Superior temporal gyrus (tissue), 1 donor: ENCODE data around the gene KCNS3.
A peak's percentile ranks its signal among the peaks of the same experiment; 100 is the strongest.

Experiments used
- DNase-seq: peaks from one replicate; pipeline ENCODE4 v3.0.0-alpha.2; 2016; ENCODE audit errors: extremely low spot score

Gene KCNS3, protein sequence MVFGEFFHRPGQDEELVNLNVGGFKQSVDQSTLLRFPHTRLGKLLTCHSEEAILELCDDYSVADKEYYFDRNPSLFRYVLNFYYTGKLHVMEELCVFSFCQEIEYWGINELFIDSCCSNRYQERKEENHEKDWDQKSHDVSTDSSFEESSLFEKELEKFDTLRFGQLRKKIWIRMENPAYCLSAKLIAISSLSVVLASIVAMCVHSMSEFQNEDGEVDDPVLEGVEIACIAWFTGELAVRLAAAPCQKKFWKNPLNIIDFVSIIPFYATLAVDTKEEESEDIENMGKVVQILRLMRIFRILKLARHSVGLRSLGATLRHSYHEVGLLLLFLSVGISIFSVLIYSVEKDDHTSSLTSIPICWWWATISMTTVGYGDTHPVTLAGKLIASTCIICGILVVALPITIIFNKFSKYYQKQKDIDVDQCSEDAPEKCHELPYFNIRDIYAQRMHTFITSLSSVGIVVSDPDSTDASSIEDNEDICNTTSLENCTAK

DNA sequence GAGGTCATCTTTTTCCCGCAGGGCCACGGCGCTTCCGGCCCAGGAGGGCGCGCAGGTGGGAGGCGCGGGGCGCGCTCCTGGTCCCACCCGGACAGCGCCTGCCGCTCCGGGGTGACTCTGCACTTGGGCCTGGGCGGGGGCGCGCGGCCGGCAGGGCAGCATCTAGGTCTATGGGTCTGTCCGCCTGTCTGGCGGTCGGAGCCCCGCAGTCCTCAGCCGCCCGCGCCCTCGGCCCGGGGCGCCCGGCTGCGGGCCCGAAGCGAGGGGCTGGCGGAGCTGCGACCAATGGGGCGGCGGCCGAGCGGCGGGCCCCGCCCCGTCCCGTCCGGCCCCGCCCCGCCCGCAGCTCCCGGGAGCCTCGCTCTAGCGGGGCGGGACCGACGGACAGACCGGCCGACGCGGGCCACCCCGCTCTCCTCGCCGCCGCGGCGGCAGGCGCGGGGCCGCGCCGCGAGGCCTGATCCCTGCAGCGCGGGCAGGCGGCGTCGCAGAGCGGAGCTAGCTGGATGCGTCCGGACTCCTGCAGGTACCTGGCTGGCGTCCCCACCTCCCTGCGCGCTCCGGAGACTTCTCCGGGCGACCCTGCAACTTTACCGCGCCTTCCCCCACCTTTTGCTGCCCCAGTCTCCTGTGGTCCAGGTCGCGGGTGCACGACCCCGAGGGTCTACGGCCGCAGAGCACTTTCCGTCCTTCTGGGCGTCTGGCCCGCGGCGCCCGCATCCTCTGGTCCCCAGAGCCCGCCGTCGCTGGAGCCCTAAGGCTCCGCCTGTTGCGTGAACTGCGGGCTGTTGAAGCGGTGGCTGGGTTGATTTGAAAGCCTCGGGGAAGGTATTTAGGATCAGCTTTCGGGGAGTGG is at the start of gene KCNS3:
TSS of gene KCNS3 (plus strand) at position 387 of the 856 bp plus-strand sequence. CDS start 52,342 bp downstream, outside the sequence.
- DNase-seq = no peak

DNA sequence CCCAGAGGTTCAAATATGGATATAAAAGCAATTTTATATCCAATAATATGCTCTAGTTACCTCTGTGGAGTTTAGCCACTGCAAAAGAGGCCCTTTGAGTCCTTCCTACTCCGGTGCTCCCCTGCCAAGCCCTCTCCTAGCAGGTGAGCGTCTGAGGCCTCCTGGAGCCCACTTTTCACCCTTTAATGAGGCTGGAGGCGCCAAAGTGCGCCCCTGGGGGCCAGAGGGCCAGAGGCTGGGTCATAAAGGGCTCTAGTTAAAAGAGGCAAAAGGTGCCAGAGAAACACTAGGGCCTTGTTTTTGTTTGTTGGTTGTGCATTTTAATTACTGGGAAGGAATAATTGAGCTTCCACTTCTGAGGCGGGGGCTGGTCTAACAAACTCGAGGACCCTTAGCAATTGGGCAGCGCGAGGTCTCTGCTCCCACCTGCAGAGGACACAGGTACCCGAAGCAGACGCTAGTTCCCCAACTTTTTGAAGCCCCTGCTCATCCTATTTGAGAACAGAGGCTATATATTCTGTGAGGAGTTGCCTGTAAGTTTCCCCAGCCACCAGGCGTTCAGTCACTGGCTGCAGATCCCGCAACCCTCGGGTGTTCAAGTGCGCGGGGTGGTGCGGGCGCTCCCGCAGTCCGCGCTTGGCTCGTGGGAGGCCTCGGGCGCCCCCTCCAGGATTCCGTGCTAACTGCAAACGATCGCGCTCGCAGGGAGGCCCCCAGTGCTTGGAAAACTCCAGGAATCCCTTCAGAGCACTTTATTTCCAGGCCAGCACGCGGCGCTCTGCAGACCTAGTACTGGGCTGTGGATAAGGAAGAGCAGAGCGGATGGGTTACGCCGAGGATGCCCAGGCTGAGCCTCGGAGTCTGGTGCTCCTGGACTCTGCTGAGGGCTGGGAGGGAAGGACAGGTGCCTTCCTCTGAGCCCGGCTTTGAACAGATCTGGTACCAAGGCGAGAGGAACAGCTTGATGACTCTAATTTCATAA is 48.1 kb upstream of the KCNS3 start:
- DNase-seq = peak; percentile 80

DNA sequence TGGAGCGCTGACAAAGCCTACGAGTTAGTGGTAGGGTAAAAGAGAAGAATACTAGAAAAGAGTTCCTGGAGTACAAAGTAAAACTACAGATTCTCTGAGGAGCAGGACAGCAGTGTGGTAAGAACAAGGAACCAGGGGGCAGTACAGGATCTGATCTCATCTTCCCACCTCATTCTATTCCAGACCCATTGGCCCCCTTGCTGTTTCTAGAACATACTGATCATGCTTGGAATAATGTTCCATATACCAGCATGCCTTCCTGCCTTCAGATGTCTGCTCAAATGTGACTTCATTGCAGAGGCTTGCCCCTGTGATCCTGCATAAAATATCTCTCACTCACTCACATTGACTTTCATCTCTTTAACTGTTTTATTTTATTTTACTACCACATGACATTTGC is 43.0 kb upstream of the KCNS3 start:
- DNase-seq = no peak

DNA sequence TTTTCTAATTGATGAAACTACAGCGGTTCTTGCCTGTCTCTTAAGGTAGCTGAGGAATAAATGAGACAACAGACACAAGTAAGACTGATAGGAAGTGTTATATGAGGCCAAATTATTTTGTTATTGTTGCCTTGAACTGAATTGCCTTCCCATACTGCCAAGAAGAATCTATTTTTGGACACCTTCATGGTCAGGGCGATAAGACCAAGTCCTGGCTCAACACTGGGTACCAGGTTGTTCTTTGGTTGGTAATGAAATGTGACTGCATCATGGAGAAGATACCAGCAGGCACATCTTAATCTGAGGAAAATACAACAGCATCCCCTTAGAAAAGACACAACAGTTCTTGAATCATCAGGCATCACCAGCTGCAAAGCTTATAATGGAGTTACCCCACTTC is 38.5 kb upstream of the KCNS3 start:
- no peak for DNase-seq

DNA sequence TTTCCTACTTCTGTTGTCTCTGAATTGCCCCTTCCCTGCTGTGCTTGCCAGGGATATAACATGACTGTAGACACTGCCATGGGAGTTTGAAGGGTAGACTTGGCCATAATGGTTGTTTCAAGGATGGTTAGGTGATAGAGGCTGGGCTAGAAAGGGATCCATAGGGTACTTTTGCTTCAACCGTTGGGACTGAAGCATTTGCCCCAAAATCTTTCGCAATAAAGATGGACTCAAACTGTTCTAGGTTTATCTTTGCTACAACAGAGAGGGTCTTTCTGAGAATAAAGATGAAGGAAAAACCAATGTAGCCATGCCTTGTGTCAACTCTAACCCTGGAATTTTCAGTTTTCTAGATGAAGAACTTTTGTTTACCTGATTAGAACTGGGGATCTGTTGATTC is 35.0 kb upstream of the KCNS3 start:
- DNase-seq = no peak

DNA sequence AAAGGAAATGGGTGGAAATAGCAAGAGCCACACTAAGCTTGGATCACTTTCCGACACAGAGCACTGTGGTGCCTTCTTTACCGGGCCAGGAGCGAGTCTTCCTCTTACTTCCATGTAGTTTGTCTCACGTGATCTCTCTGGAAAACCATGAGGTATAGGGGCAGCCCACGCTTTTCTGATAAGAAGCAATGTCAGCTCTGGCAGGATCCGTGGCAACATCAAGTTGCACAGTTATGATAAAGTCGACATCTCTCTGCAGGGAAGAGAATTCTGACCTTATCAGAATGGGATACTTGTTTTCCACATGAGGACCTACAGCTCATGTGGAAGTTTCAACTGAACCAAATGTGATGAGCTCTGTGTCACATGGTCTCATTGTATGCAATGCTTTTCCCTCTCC is 32.7 kb upstream of the KCNS3 start:
- no peak for DNase-seq

DNA sequence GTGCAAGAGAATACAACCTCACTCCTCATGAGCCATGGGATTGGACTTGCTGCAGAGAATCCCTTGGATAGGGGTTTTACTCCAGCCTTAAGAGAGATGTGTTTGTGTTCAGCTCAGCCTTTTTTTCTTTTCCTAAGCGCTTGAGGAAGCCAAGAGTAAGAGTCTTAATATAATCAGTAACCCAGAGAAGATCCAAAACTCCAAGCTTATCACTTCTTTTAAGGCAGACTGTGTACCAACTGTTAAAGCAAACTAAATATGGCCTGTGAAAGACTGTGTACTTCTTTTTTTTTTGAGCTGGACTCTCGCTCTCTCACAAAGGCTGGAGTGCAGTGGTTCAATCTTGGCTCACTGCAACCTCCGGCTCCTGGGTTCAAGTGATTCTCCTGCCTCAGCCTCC is 31.8 kb upstream of the KCNS3 start:
- no peak for DNase-seq

DNA sequence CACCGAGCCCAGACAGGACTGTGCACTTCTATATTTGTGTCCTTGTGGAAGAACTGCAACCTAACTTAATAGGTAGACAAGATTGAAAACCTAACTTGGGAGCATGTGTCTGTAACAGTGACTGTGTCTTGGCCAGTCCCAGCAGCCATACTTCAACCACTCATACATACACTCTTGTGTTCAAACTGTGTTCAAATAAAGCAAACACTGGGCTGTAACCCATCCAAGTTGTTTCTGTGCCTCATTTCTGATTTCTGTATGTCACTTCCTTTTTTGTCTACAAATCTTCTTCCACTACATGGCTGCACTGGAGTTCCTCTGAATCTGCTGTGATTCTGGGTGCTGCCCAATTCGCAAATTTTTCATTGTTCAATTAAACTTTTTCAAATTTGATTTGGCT is 31.2 kb upstream of the KCNS3 start:
- DNase-seq = no peak

DNA sequence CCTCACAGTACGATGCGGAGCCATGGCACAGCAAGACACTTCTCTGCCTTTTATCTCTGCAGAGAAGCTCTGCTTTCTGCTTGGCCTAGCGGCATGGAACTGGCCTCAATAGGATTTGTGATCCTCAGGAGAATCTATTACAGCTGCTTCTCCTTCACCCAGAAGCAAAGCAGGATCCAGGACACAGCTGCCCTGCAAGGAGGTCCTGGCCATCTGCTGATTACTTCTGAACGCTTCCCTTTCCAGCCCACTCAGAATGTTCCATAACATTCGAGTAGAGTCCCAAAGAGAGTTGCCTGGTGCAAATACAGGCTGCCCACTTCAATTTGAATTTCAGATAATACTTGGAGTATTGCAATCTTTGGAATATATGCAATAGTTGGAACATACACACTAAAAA is 29.2 kb upstream of the KCNS3 start:
- no peak for DNase-seq

DNA sequence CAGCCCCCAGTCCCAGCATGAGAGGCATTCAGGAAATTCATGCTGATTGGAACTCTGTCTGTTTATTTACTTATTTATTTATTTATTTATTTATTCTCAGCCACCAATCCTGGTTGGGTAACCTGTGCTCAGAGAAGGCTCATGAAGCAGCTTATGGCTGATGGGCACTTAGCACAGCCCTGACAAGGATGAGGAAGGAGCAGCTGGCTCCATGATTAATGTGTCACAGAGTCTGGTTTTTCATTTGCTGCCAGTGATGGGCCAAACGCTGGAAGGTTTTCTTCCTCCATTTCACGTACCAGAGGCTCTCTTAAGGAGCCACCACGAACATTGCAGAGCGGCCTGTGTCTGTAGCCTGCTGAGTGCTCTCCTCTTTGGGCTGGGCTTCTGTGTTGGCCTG is 28.3 kb upstream of the KCNS3 start:
- no peak for DNase-seq

DNA sequence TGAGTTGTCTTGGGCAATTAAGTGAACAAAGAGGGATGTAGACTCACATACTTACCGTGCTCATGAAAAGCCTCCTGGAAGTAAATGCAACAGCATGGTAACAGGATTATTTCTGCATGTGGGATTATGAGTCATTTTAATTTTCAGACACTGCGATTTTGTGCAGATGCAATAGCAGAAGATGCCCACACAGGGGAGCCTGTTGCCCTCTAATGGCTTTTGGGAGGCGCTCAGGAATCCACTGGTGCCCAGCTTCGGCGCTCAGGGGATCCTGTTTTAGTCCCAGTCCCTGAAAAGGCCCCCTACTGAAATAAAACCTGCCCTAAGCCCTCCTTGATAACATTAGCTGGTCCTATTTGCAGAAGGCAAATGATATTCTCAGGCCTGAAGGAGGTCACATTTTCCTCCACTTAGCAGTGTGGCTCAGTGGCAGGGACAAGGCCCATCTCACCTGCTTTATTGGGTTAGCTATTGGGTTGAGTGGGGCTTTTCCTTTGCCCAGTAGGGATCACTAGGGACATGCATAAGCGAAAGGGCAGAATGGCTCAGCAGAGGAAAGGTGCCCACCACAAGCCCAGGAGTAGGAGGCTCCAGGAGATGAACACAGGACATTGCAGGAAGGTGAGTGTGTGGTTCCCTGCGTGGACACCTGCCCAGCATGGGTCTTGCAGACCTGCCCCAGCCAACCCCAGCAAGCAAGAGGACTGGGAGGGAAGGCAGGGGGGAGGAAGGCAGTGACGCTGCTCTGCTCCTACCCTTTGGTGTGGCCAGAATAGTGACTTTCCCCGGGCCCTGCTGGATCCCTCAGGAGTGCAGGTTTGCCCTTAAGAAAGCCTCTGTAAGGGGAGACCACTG is 26.5 kb upstream of the KCNS3 start:
- peak; percentile 83 for DNase-seq

DNA sequence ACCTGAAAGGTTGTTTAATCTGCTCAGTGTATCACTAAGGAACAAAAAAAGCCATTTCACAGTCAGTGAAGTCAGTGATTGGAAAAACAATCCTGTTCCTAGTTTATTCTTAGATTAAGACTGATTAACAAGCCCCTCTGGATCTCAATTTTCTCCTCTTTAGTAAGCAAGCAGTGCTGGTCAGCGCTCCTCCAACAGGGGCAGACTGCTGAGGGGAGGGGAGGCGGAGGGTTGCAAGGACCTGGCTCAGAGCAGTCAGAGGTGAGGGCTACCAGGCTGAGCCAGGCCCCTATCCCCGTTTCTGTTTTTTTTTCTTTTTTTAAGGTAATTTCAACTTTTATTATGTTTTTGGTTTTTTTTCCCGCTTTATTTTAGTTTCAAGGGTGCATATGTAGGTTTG is 24.7 kb upstream of the KCNS3 start:
- no peak for DNase-seq

DNA sequence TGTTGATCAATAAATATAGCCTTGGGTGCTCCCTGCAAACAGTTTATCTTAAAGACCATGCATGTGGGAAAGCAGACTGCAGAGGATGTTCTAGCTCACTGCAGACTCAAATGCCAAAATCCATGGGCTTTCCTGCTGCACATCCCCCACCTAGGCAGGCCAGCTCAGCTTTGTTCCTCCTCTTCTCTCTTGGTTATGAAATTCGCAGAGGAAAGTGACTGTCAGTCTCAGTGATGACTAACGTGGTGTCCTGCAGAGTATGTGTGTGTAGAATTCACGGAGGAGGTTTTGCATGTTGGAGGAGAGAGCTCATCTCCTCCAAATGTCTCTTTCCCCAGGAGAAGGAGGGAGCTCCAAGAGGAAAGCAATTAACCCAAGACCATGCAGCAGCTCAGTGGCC is 21.4 kb upstream of the KCNS3 start:
- DNase-seq = peak; percentile 46

DNA sequence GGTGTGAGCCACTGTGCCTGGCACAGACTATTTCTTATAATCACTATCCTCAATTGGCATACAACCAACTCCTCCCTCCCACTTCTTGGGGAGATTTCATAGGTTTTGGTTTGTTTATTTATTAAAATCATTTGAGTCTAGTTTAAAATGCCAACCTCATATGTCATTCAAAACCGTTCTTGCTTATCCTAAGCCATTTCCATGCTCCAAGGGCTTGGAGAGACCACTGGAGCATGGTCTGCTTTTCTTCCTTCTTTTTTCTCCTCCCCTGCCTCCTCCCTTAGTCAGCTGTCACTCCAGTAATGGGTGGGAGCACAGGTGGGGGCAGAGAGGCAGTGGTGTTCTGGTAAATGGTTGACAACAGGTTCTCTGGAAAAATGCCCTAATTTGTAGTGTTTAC is 20.4 kb upstream of the KCNS3 start:
- DNase-seq = no peak

DNA sequence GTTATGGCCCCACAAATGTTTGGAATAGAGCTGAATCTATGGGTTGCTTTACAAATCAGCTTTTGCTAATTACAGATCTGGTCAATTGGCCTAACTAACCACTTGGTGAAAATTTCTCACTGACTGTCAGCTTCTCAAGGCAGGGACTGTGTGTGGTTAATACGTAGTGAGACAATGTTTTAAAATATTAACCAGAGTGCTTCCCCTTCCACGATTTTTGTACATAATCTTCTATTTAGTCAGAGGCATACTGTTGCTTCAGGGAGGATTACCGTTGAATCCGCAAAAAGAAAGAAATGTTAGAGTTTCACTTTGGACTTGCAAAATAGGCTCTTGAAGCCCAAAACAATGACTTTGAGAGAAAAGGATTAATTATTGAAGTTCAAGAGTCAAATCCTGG is 14.9 kb upstream of the KCNS3 start:
- no peak for DNase-seq

DNA sequence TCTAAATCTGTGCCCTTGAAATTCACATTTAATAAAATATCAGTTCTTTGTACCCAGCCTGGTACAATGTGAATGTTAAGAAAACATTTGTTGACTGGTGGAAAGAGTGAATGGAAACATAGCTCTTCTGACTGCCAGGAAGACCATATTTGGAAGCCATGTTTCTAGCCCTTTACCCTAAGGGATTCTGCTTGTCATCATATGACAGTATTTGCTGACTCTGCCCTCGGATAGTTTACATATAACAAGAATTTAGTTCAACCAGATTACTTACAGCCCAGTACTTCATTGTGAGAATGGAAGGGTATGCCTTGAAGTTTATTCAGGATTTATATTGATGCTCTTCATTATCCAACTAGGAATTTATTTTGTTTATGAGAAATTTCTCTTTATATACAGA is 13.8 kb upstream of the KCNS3 start:
- no peak for DNase-seq

DNA sequence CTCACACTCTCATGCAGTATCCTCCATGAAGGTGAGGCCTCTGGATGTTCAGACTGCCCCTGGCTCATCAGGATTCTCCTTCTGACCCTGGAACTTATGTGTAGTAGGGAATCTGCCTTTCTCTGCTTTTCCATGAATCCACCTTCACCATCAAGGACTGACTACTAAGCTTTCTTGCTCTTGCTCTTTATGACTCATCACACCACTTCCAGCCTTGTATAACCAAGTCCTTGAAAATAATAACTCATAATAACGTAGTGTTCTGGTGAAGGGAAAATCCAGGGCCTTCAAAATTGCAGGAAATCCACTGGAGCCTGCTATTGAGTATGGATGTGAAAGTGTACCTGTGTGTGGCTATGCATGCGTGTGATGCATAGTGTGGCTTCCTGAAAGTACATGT is 11.3 kb upstream of the KCNS3 start:
- no peak for DNase-seq

DNA sequence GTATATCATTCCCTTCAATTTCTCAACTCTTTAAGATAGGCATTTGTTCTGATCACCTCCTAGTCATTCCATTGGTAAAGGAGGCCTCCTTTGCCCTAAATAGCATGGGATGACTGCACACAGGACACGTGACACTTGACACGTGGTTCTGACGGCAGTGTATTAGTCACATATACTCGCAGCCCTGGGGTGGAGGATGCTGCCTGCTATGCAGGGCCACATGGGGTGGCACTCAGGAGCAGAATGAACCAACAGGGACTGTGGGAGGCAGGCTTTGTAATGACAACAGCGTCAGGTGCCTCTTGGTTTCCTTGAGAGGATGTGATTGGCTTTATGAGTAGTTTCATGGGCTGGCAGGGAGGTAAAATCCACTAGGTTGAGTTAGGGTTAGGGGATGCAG is 9.3 kb upstream of the KCNS3 start:
- DNase-seq = no peak

DNA sequence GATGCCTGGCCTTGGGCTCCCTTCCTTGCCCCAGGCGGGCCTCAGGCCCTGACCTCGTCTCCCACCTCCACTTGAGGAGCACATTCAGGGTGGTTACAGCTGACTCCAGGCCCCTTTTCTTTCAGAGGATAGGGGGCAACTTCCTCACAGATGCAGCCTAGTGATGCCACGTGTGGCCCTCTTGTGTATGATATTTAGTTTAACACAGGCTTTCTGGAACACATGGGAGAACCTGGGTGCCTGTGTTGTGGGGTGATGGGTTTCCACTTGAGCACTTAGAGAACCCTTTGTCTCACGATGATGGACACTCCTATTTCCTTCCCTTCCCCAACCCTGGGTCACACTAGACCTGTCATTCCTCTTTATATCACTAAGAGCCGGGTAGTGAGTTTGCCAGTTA is 6.8 kb upstream of the KCNS3 start:
- DNase-seq = no peak

DNA sequence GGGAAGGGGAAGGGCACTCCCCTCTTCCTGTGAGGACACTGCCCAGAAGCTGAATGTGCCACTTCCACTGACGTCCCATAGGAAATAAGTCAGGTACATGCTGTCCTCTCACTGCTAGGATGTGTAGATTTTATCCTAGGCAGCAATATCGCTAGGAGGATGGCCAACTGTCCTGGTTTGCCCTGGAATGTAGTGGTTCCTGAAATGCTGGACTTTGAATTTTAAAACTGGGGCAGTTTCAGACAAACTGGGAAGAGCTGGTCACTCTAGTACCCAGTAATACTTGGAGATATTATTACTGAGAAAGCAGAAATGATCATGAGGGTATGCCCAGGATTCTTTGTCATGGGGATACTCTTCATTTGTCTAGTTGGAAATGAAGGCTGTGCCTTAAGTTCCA is 5.4 kb upstream of the KCNS3 start:
- DNase-seq = no peak

DNA sequence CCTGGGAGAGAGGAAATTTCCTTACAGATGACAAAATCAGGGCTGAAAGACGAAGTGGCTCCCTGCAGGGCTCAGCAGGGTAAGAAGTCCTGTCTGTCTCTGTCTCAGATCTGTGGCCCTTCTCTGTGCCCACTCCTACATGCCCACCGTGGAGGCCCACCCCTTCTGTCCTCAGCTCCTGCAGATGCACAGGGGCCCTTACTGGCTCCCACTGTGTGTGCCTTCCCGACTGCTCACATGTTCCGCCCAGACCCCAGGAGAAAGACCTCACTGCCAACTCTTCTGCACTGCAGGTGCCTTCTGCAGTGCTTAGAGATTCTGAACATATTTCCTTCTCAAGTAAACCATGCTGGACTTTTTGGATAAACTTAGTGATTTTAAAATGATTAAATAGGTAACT is 1.9 kb upstream of the KCNS3 start:
- no peak for DNase-seq
